Ovary (tissue), 9 donors: ENCODE measurements around the gene SF3A1. TPM values are rescaled to one million over a fixed set of nuclear protein-coding genes. Genes with fewer than 3 reads are reported as not detected.

ENCODE experiments used
- DNase-seq, 5 donors: peaks; one replicate each; pipeline ENCODE4 v3.0.0-alpha.2; 2019 to 2020
- H3K27ac ChIP-seq, 2 donors: fragments of 200-600 bp; one replicate each; pipeline versions ENCODE4 v1.5.1 to v1.8.0; 2019 to 2022
- H3K27me3 ChIP-seq: fragments of 200-600 bp; one replicate; pipeline ENCODE4 v1.8.0; 2022
- H3K36me3 ChIP-seq: fragments of 200-600 bp; sonication (generic); one replicate; pipeline ENCODE4 v1.5.1; 2019
- H3K4me1 ChIP-seq: one replicate; pipeline ENCODE4 v1.8.1; 2013; ENCODE audit warnings: mild to moderate bottlenecking, moderate library complexity; ENCODE audit not compliant: insufficient read depth
- H3K4me3 ChIP-seq: fragments of 200-600 bp; sonication (generic); one replicate; pipeline ENCODE4 v1.5.1; 2017
- H3K9me3 ChIP-seq, 2 donors: fragments of 200-600 bp in 1 of 2; sonication (generic) in 1 of 2; one replicate each; pipeline versions ENCODE4 v1.5.1 to v1.8.1; 2013 to 2019; ENCODE audit warnings: mild to moderate bottlenecking in 1 of 2, moderate library complexity in 1 of 2
- EP300 ChIP-seq: sonication (generic); formaldehyde crosslinking; IDR thresholded peaks from one replicate; pipeline ENCODE4 v1.6.1; 2017; ENCODE audit warnings: antibody characterized with exemption
- POLR2A ChIP-seq: fragments of 450-650 bp; IDR thresholded peaks from one replicate; pipeline ENCODE4 v1.6.1; 2017; ENCODE audit warnings: antibody characterized with exemption, mild to moderate bottlenecking, moderate library complexity
- WGBS, 3 donors: extraction: QIAGEN DNeasy Blood & Tissue Kit in 1 of 3; methylation state at CpG; one replicate each; pipeline versions ENCODE4 v1.1.5 to v1.1.7; 2013 to 2017; 5-methylcytosine and 5-hydroxymethylcytosine counted together
- intact Hi-C, 4 donors: fragments of 100-400 bp; cut with DNase I; formaldehyde crosslinking; loops; one replicate each; pipeline versions ENCODE4 v1.11.0 to v1.15.1; 2022 to 2023
- polyA plus RNA-seq, 2 donors: library from polyadenylated mRNA; stranded (reverse); fragments of 200-250 nt in 1 of 2; fragments of 350-450 nt in 1 of 2; fragmentation: Illumina TruSeq in 1 of 2; extraction: RNeasy Lipid Tissue Mini Kit (QIAGEN cat#74804) in 1 of 2; gene quantifications; one replicate each; pipeline ENCODE4 v1.2.3, GENCODE V29; 2013 to 2014
- total RNA-seq, 7 donors: library from RNA; depleted of rRNA in 2 of 7; stranded (reverse); fragments of >200 nt in 2 of 7; fragmentation: NEBNext Ultra II Directional in 3 of 7; extraction: Animal tissue kit (Norgen Biotek cat#: 25700) in 3 of 7; gene quantifications; one replicate each; pipeline versions ENCODE4 v1.1.0 to v1.2.4, GENCODE V29; 2016 to 2023
- TF ChIP-seq, protein P1 (sequence below), 3 donors: fragments of 450-650 bp in 2 of 3; fragments of 200-600 bp in 1 of 3; IDR thresholded peaks; one replicate each; pipeline versions ENCODE4 v1.5.1 to v1.8.0; 2016 to 2022; ENCODE audit warnings: antibody characterized with exemption in 3 of 3, mild to moderate bottlenecking in 1 of 3
- donor health status: DM: no; HTN: no; CAD: no; lungs with moderate emphysema.
- donor health status: DM: no; HTN: no; CAD: no.
- donor health status: Bipolar disorder and iron deficiency.
- donor health status: DM: yes; HTN: yes; CAD: no.
- donor health status: DM: no; HTN: no; CAD: no.
- donor health status: DM: yes; HTN: yes; CAD: no.

Gene SF3A1
- total and polyA plus RNA-seq, 9 donors = 36.4 to 211 (median 152) TPM

DNA sequence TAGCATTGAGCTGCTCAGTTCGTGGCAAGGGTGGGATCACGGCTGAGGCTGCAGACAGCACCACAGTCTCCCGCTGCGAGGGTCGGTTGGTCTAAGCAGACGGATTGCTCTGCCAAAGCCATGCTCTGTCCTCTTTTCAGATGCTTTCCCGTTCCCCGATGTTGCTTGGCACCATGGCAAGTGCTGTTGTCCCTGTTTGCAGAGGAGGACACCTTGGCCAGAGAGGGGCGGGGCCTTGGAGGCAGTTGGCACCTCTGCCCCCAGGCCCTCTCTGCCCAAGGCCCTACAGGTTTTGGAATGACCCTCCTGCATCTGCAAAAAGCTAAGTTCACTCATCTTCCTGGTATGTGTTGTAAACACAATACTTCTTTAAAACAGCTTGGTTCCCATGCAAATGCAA lies 11.7 kb upstream of the SF3A1 start:
- Histone ChIP-seq H3K9me3 (no peaks in the 10 kb centered on the region), H3K27me3 (no peaks in the 10 kb centered on the region), H3K4me3 (no peak overlapping the region), H3K27ac (no peak overlapping the region), H3K4me1 (no peaks in the 10 kb centered on the region), H3K36me3 (no peaks in the 10 kb centered on the region)
- intact Hi-C loops = no loop called here
- TF ChIP-seq, protein P1, sequence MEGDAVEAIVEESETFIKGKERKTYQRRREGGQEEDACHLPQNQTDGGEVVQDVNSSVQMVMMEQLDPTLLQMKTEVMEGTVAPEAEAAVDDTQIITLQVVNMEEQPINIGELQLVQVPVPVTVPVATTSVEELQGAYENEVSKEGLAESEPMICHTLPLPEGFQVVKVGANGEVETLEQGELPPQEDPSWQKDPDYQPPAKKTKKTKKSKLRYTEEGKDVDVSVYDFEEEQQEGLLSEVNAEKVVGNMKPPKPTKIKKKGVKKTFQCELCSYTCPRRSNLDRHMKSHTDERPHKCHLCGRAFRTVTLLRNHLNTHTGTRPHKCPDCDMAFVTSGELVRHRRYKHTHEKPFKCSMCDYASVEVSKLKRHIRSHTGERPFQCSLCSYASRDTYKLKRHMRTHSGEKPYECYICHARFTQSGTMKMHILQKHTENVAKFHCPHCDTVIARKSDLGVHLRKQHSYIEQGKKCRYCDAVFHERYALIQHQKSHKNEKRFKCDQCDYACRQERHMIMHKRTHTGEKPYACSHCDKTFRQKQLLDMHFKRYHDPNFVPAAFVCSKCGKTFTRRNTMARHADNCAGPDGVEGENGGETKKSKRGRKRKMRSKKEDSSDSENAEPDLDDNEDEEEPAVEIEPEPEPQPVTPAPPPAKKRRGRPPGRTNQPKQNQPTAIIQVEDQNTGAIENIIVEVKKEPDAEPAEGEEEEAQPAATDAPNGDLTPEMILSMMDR (IDR thresholded peaks at IDR 0.05) = no peak
- TF ChIP-seq EP300 = no peak
- TF ChIP-seq POLR2A = no peak
- 88 to 94% (median 88%) methylated on average over 9 of the region's 9 CpGs for WGBS, 3 donors
- no peak for DNase-seq

DNA sequence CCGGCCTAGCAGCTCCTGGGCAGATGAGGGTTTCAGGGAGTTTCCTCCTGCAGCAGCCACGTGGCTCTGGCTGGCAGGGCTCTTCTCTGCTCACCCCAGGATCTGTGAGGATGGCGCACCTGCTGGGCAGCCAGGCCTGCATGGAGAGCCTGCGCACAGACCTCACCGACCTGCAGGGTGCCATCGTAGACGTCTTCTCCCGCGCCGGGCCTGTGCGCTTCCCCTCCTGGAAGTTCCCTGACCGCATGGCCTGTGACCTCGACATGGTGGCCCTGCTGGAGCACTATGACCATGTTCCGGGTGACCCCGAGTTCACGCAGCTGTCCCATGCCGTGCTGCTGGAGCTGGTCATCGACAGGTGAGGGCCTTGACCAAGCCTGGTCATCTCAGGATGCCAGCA lies 9.2 kb upstream of the SF3A1 start:
- Histone ChIP-seq H3K9me3 (no peaks in the 10 kb centered on the region), H3K4me1 (no peaks in the 10 kb centered on the region), H3K27me3 (no peaks in the 10 kb centered on the region), H3K4me3 (no peak overlapping the region), H3K36me3 (no peaks in the 10 kb centered on the region), H3K27ac (no peak overlapping the region)
- no peak for DNase-seq
- intact Hi-C loops = no loop called here
- no peak for TF ChIP-seq EP300
- TF ChIP-seq, protein P1 (IDR thresholded peaks at IDR 0.05) = no peak
- TF ChIP-seq POLR2A = no peak
- WGBS, 3 donors = 87 to 96% (median 93%) methylated on average over 17 to 18 of the region's 18 CpGs

DNA sequence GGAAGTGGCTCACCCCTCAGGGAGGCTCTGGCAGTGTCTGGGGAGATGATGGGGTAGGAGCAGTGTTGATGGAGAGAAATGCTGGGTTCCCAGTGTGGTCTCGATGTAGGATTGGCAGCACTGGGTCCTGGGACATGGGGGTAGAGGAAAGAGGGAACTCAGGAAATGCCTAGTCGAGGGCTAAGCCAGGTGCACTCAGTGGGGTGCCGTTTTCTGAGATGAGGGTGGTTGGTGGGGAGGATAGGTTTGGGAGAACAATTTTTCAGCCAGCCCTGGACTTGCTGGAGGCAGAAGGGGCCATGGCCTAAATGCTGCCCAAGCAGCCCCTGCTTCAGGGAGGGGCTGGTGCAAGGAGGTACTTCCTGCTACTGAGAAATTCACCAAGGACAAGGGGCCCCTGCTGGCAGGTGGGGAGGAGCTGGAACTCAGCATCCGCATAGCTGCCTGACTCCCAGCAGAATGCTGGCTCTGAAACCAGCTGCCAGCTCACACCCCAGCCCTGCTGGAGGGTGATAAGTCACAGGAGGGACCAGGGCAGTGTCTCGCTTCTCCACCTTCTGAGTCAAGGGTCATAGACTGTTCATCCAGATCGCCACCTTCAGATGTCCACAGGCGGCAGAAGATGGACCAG lies 6.1 kb upstream of the SF3A1 start:
- Histone ChIP-seq H3K9me3 (no peaks in the 10 kb centered on the region), H3K4me3 (no peak overlapping the region), H3K27ac (no peak overlapping the region), H3K36me3 (no peaks in the 10 kb centered on the region), H3K4me1 (no peaks in the 10 kb centered on the region), H3K27me3 (no peaks in the 10 kb centered on the region)
- WGBS, 3 donors = 70 to 73% (median 72%) methylated on average over 7 of the region's 7 CpGs
- TF ChIP-seq, protein P1 (IDR thresholded peaks at IDR 0.05) = no peak
- intact Hi-C loops = no loop called here
- DNase-seq = no peak

DNA sequence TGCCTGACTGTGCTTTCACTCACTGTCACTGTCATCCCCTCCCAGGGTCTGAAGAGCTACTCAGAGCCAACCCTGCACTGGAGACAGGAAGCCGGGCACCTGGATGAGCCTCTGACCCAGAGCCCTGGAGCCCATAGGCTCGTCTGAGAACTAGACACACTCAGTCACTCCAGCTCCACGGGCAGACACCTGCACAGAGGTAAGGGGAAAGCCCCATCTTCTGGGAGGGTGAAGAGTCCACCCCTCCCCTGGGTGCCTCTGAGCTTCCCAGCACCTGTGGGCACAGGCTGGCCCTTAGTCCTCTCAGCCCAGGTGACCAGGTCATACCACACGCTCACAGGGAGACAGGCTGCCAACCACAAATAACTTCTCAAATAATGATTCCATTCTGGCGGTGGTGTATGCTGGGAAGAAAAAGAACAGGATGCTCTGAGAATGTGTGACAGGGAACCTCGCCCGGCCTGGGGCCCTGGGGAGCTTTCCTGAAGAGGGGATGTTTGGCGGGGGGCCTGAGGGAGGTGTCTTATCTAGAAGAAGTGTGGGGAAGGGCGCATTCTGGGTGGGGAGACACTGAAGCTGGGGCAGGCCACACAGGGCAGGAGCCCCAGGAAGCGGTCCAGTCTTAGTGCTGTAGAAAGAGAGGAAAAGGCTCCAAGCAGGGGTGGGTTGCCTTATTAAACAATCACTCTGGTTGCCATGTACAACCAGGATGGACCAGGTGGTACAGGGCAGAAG lies 5.4 kb upstream of the SF3A1 start:
- H3K4me1 ChIP-seq = no peaks in the 10 kb centered on the region
- H3K36me3 ChIP-seq = no peaks in the 10 kb centered on the region
- H3K27me3 ChIP-seq = no peaks in the 10 kb centered on the region
- no peaks in the 10 kb centered on the region for H3K9me3 ChIP-seq
- H3K27ac ChIP-seq = no peak overlapping the region
- intact Hi-C loops = no loop called here
- WGBS, 3 donors = 79 to 89% (median 82%) methylated on average over 10 of the region's 10 CpGs
- no peak for DNase-seq
- TF ChIP-seq POLR2A (no peak), EP300 (no peak)
- TF ChIP-seq, protein P1 (IDR thresholded peaks at IDR 0.05) = no peak
- no peak overlapping the region for H3K4me3 ChIP-seq
